NT2/D1 (cell line): ENCODE results near the gene UGT1A10.

Experiments
- SUZ12 ChIP-seq: IDR thresholded peaks from 2 replicates; pipeline ENCODE4 v1.6.1; 2011; ENCODE audit not compliant: insufficient read length, insufficient read depth; ENCODE audit errors: extremely low read depth
- YY1 ChIP-seq: IDR thresholded peaks from 2 replicates; pipeline ENCODE4 v1.6.1; 2011; ENCODE audit not compliant: insufficient read length, insufficient read depth

DNA sequence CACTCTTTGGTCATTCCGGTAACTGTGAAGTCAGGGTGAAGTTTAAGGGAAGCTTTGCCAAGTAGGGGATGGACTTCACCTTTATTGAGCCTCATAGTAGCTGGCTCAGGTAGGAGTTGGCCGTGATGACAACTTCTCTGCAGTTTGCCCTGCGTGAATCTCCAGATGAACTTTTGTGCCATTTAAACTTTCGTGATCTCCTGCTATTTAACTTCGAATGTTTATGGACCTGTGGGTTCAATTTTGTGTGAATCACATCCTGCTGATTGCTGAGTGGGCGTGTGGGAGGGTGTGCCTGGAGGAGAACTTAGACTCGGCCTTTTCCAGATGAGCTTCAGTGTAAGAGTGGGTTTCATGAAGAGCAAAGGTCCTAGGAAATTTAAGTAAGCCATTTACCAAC is 128.0 kb downstream of the UGT1A10 start:
- TF ChIP-seq YY1 (no peak), SUZ12 (no peak)
